ENCODE data around the gene POLR1B. TPM values are rescaled to one million over a fixed set of nuclear protein-coding genes. Genes with fewer than 3 reads are reported as not detected.
"Not testable (repeated sequence)": the region's sequence is repeated elsewhere in the genome, so short reads cannot be mapped to it uniquely, and the experiment has no call there.

Gene POLR1B
- 20.3 TPM for total RNA-seq
- long read RNA-seq, full-length matches to known transcripts = 2 of 13 reads
- long read RNA-seq, partial matches to known transcripts = 4 of 13 reads
- long read RNA-seq, other reads (novel, unspliced or antisense) = 7 of 13 reads

GRCh38 chr2:112542123-112542983 lies at the start of gene POLR1B:
TSS of gene POLR1B (plus strand) at chr2:112542465. CDS start at chr2:112542495, 30 bp downstream.
- peak; percentile 95 for DNase-seq (ENCODE audit: low spot score)

GRCh38 chr2:112493048-112493447 lies 49.2 kb upstream of the POLR1B start:
- no peak for DNase-seq (ENCODE audit: low spot score)

- no peak for DNase-seq (ENCODE audit: low spot score)
These were observed 48.2 kb upstream of the POLR1B start for GRCh38 chr2:112493858-112494648.

GRCh38 chr2:112494828-112495227 lies 47.4 kb upstream of the POLR1B start:
- no peak for DNase-seq (ENCODE audit: low spot score)

- DNase-seq (ENCODE audit: low spot score) = not testable (repeated sequence)
These were observed 46.4 kb upstream of the POLR1B start for GRCh38 chr2:112495878-112496277.

- DNase-seq (ENCODE audit: low spot score) = not testable (repeated sequence)
These were observed 41.3 kb upstream of the POLR1B start for GRCh38 chr2:112500850-112501484.

- DNase-seq (ENCODE audit: low spot score) = not testable (repeated sequence)
These were observed 32.8 kb upstream of the POLR1B start for GRCh38 chr2:112509239-112509998.

- DNase-seq (ENCODE audit: low spot score) = no peak
These were observed 25.5 kb upstream of the POLR1B start for GRCh38 chr2:112516801-112517200.

- DNase-seq (ENCODE audit: low spot score) = no peak
These were observed 23.5 kb upstream of the POLR1B start for GRCh38 chr2:112518807-112519206.

- DNase-seq (ENCODE audit: low spot score) = no peak
These were observed 22.8 kb upstream of the POLR1B start for GRCh38 chr2:112519506-112519905.

GRCh38 chr2:112520234-112520783 lies 22.0 kb upstream of the POLR1B start:
- DNase-seq (ENCODE audit: low spot score) = no peak

GRCh38 chr2:112523291-112523777 lies 18.9 kb upstream of the POLR1B start:
- DNase-seq (ENCODE audit: low spot score) = no peak

- not testable (repeated sequence) for DNase-seq (ENCODE audit: low spot score)
These were observed 18.0 kb upstream of the POLR1B start for GRCh38 chr2:112524276-112524675.

GRCh38 chr2:112528541-112528940 lies 13.7 kb upstream of the POLR1B start:
- no peak for DNase-seq (ENCODE audit: low spot score)

GRCh38 chr2:112529757-112530156 lies 12.5 kb upstream of the POLR1B start:
- no peak for DNase-seq (ENCODE audit: low spot score)

- DNase-seq (ENCODE audit: low spot score) = no peak
These were observed 11.5 kb upstream of the POLR1B start for GRCh38 chr2:112530728-112531127.

- no peak for DNase-seq (ENCODE audit: low spot score)
These were observed 7.4 kb upstream of the POLR1B start for GRCh38 chr2:112534826-112535225.

- not testable (repeated sequence) for DNase-seq (ENCODE audit: low spot score)
These were observed 5.6 kb upstream of the POLR1B start for GRCh38 chr2:112536665-112537064.

GRCh38 chr2:112539306-112539705 lies 3.0 kb upstream of the POLR1B start:
- DNase-seq (ENCODE audit: low spot score) = no peak

GRCh38 chr2:112540906-112541305 lies 1.4 kb upstream of the POLR1B start:
- DNase-seq (ENCODE audit: low spot score) = no peak
